Testis (tissue), 2 donors: ENCODE data around the gene SPATA32.

Experiments
- POLR2A ChIP-seq: fragments of 450-650 bp; IDR thresholded peaks from one replicate; pipeline ENCODE4 v1.6.1; 2017; ENCODE audit warnings: antibody characterized with exemption, mild to moderate bottlenecking, moderate library complexity
- TF ChIP-seq, protein P1 (sequence below), 3 experiments: fragments of 450-650 bp in 2 of 3; fragments of 200-600 bp in 1 of 3; sonication (generic) in 1 of 3; IDR thresholded peaks; one replicate each; pipeline ENCODE4 v1.5.1; 2016 to 2019; ENCODE audit warnings: antibody characterized with exemption in 3 of 3, mild to moderate bottlenecking in 2 of 3, moderate library complexity in 1 of 3

DNA sequence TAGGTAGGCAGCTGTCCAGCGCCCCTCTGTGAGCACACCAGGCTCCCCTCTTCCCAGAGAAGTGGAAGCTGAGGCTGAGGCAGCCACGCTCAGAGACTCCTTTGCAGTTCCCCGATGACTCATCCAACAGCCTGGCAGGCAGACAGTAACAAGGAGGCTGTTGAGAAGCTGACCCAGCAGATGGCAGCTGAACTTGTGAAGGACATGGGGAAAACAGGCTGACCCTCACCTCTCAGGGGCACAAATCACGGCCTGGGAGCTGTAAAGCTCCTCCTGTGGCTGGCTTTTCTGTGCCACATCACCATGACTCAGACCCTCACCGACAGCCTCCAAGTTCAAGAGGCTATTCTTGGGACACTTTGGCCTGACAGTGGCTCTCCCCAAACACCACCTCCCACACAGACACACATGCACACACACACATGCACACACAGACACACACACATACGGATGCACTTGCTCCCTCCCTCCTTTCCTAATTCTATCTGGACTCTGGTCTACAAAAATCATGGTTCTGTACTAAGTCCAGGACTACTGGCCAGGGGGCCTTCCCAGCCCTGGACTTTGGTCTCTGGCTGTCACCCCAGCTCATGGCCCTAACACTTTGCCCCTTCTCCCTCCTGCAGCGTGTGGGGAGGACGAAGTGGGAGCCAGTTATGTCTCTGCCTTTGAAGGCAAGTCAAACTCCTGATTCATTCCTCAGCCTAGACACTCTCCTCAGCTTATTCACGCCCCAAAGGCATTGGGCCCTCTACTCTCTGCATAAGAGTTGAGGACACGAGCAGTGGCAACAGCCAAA, 31.7 kb upstream of the SPATA32 start:
- TF ChIP-seq, protein P1, sequence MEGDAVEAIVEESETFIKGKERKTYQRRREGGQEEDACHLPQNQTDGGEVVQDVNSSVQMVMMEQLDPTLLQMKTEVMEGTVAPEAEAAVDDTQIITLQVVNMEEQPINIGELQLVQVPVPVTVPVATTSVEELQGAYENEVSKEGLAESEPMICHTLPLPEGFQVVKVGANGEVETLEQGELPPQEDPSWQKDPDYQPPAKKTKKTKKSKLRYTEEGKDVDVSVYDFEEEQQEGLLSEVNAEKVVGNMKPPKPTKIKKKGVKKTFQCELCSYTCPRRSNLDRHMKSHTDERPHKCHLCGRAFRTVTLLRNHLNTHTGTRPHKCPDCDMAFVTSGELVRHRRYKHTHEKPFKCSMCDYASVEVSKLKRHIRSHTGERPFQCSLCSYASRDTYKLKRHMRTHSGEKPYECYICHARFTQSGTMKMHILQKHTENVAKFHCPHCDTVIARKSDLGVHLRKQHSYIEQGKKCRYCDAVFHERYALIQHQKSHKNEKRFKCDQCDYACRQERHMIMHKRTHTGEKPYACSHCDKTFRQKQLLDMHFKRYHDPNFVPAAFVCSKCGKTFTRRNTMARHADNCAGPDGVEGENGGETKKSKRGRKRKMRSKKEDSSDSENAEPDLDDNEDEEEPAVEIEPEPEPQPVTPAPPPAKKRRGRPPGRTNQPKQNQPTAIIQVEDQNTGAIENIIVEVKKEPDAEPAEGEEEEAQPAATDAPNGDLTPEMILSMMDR (IDR thresholded peaks at IDR 0.05): no peak
- TF ChIP-seq POLR2A: no peak
